GM23338 (cell line): ENCODE measurements around the gene B4GALNT4. TPM values are rescaled to one million over a fixed set of nuclear protein-coding genes. Genes with fewer than 3 reads are reported as not detected.

ENCODE experiments used
- ATAC-seq: fragments of 200-7000 bp; cut with Tn5 transposase; 3 replicates; pipeline ENCODE4 v1.9.1; 2020
- DNase-seq: peaks from one replicate; pipeline ENCODE4 v3.0.0-alpha.2; 2015; ENCODE audit warnings: low spot score
- H2AFZ ChIP-seq: fragments of 200-600 bp; sonication (generic); 2 replicates; pipeline ENCODE4 v1.8.0; 2016; ENCODE audit warnings: antibody characterized with exemption, mild to moderate bottlenecking, moderate library complexity
- H3F3A ChIP-seq: fragments of 200-600 bp; sonication (generic); replicated peaks from 2 replicates; pipeline ENCODE4 v1.8.0; 2017; ENCODE audit warnings: antibody characterized with exemption, mixed run types, low read depth
- H3K27ac ChIP-seq: fragments of 200-600 bp; sonication (generic); 2 replicates; pipeline ENCODE4 v1.6.1; 2016; ENCODE audit warnings: low read depth
- H3K27me3 ChIP-seq: fragments of 200-600 bp; sonication (generic); 2 replicates; pipeline ENCODE4 v1.8.0; 2016; ENCODE audit warnings: mild to moderate bottlenecking, mixed run types, moderate library complexity; ENCODE audit not compliant: insufficient read depth
- H3K36me3 ChIP-seq: fragments of 200-600 bp; sonication (generic); 2 replicates; pipeline ENCODE4 v1.8.0; 2016; ENCODE audit warnings: mild to moderate bottlenecking; ENCODE audit not compliant: insufficient read depth
- H3K4me1 ChIP-seq: fragments of 200-600 bp; sonication (generic); 2 replicates; pipeline ENCODE4 v1.8.0; 2016; ENCODE audit warnings: mild to moderate bottlenecking, moderate library complexity; ENCODE audit not compliant: insufficient read depth
- H3K4me2 ChIP-seq: fragments of 200-600 bp; sonication (generic); 2 replicates; pipeline ENCODE4 v1.7.1; 2017; ENCODE audit warnings: mixed run types
- H3K4me3 ChIP-seq: fragments of 200-600 bp; sonication (generic); 2 replicates; pipeline ENCODE4 v1.6.1; 2016; ENCODE audit warnings: mixed run types
- H3K79me2 ChIP-seq: fragments of 200-600 bp; sonication (generic); replicated peaks from 2 replicates; pipeline ENCODE4 v1.8.0; 2017; ENCODE audit warnings: mild to moderate bottlenecking; ENCODE audit not compliant: insufficient read depth
- H3K9me2 ChIP-seq: fragments of 200-600 bp; sonication (generic); 2 replicates; pipeline ENCODE4 v1.8.0; 2017; ENCODE audit not compliant: insufficient read depth
- H4K20me1 ChIP-seq: fragments of 200-600 bp; sonication (generic); replicated peaks from 2 replicates; pipeline ENCODE4 v1.8.0; 2017; ENCODE audit warnings: mild to moderate bottlenecking; ENCODE audit not compliant: insufficient read depth
- H3K27ac Mint-ChIP-seq: 2 replicates; pipeline ENCODE4 v1.8.0; 2020; ENCODE audit warnings: inconsistent platforms, mild to moderate bottlenecking, moderate library complexity, mixed read lengths
- H3K27me3 Mint-ChIP-seq: 3 replicates; pipeline ENCODE4 v1.8.0; 2022; ENCODE audit warnings: low read depth, mild to moderate bottlenecking, moderate library complexity, mixed read lengths, inconsistent platforms; ENCODE audit not compliant: insufficient read depth, poor library complexity
- H3K36me3 Mint-ChIP-seq: 3 replicates; pipeline ENCODE4 v1.8.0; 2021; ENCODE audit warnings: low read depth, mild to moderate bottlenecking, inconsistent platforms, moderate library complexity, mixed read lengths
- H3K4me1 Mint-ChIP-seq: 3 replicates; pipeline ENCODE4 v1.8.0; 2020; ENCODE audit warnings: mild to moderate bottlenecking, inconsistent platforms, mixed read lengths
- H3K4me3 Mint-ChIP-seq: 3 replicates; pipeline ENCODE4 v1.8.0; 2021; ENCODE audit warnings: moderate library complexity, mild to moderate bottlenecking, inconsistent platforms, mixed read lengths
- H3K9me3 Mint-ChIP-seq: 3 replicates; pipeline ENCODE4 v1.8.0; 2020; ENCODE audit warnings: moderate library complexity, mild to moderate bottlenecking, inconsistent platforms, mixed read lengths
- CTCF ChIP-seq, 2 experiments: fragments of 200-600 bp in 1 of 2; sonication (generic) in 1 of 2; conservative IDR thresholded peaks; 2 replicates each; pipeline versions ENCODE4 v1.5.1 to v1.6.1; 2016 to 2017; ENCODE audit warnings: antibody characterized with exemption in 2 of 2, low read depth in 2 of 2, mild to moderate bottlenecking in 2 of 2, moderate library complexity in 1 of 2
- EZH2 ChIP-seq: fragments of 200-600 bp; sonication (generic); IDR thresholded peaks from one replicate; pipeline ENCODE4 v1.8.0; 2017; ENCODE audit warnings: antibody characterized with exemption, mild to moderate bottlenecking, low read depth; ENCODE audit not compliant: unreplicated experiment
- EZH2phosphoT487 ChIP-seq: fragments of 200-600 bp; sonication (generic); IDR thresholded peaks from one replicate; pipeline ENCODE4 v1.8.1; 2018; ENCODE audit warnings: antibody characterized with exemption; ENCODE audit not compliant: unreplicated experiment
- NANOG ChIP-seq: IDR thresholded peaks from 2 replicates; pipeline ENCODE4 v1.6.1; 2016; ENCODE audit warnings: antibody characterized with exemption, borderline replicate concordance
- POLR2AphosphoS5 ChIP-seq: IDR thresholded peaks from 2 replicates; pipeline ENCODE4 v1.6.1; 2016; ENCODE audit warnings: antibody characterized with exemption, low read depth
- STAT1 ChIP-seq: IDR thresholded peaks from one replicate; pipeline ENCODE4 v1.6.1; 2016; ENCODE audit warnings: antibody characterized with exemption; ENCODE audit not compliant: unreplicated experiment
- ZNF114 ChIP-seq: fragments of 250-450 bp; sonication (Bioruptor Pico); IDR thresholded peaks from 2 replicates; pipeline ENCODE4 v1.5.0; 2020; ENCODE audit warnings: mild to moderate bottlenecking, moderate library complexity
- ZNF462 ChIP-seq: fragments of 250-450 bp; sonication (Bioruptor Pico); IDR thresholded peaks from 2 replicates; pipeline ENCODE4 v1.5.0; 2020; ENCODE audit warnings: mild to moderate bottlenecking, moderate library complexity
- polyA plus RNA-seq: library from polyadenylated mRNA; unstranded; fragments of >200 nt; fragmentation: Nextera tagmentation; extraction: Ambion mirVana; gene quantifications from 2 replicates; pipeline ENCODE4 v1.2.1, GENCODE V29; 2016
- total RNA-seq: library from RNA; depleted of rRNA; stranded (reverse); fragments of >200 nt; shearing (Covaris generic); gene quantifications from 2 replicates; pipeline ENCODE4 v1.2.3, GENCODE V29; 2014

Gene B4GALNT4
- total and polyA plus RNA-seq, 2 experiments from 2014 or later: 49.9 to 92.6 TPM

GRCh38 chr11:408154-409007 is 39.1 kb downstream of the B4GALNT4 start:
- 0 out of 2 replicates have a peak, but pooled peaks cover 2% of the 10 kb centered on the region for H3K79me2 ChIP-seq
- H2AFZ ChIP-seq: no peak overlapping the region
- no peaks in the 10 kb centered on the region for H3K36me3 ChIP-seq
- H3F3A ChIP-seq: no peaks in the 10 kb centered on the region
- TF ChIP-seq ZNF114 (CRISPR knock-in tag): no peak
- TF ChIP-seq CTCF (conservative IDR thresholded peaks at IDR 0.05; ENCODE audit: low read depth in 2 of 2): no peak
- no peak for TF ChIP-seq ZNF462 (CRISPR knock-in tag)
- no peak for TF ChIP-seq STAT1
- TF ChIP-seq POLR2AphosphoS5: no peak; the same call in 1 of the 2 replicates
- no peak for TF ChIP-seq EZH2
- no peak for TF ChIP-seq EZH2phosphoT487
- TF ChIP-seq NANOG: no peak
- H3K4me2 ChIP-seq: no peak overlapping the region
- no peak overlapping the region for H3K4me3 Mint-ChIP-seq
- no peaks in the 10 kb centered on the region; the same call in 2 of the 3 replicates for H3K4me1 Mint-ChIP-seq
- no peaks in the 10 kb centered on the region for H3K4me1 ChIP-seq
- peaks cover 12% of the 10 kb centered on the region for H3K27me3 Mint-ChIP-seq
- no peak overlapping the region for H3K4me3 ChIP-seq
- H3K27ac Mint-ChIP-seq: no peak overlapping the region
- ATAC-seq: no peak
- H3K36me3 Mint-ChIP-seq: no peaks in the 10 kb centered on the region; the same call in 2 of the 3 replicates
- no peak for DNase-seq
- H3K27ac ChIP-seq: no peak overlapping the region
- H4K20me1 ChIP-seq: no peaks in the 10 kb centered on the region; the same call in 1 of the 2 replicates
- peaks cover 9% of the 10 kb centered on the region; the same call in 2 of the 3 replicates for H3K9me3 Mint-ChIP-seq
- H3K27me3 ChIP-seq: no peaks in the 10 kb centered on the region
- no peaks in the 10 kb centered on the region for H3K9me2 ChIP-seq
